H1 (cell line): ENCODE data around the gene IKZF3. TPM values are rescaled to one million over a fixed set of nuclear protein-coding genes. Genes with fewer than 3 reads are reported as not detected.

ENCODE experiments used
- CTCF ChIA-PET: fragments of 300-600 bp; sonication (Branson Sonifier 250); formaldehyde crosslinking; loops from one replicate; lab custom pipeline; 2021; ENCODE audit not compliant: partially characterized antibody; lab: Charles Lee
- POLR2A ChIA-PET: fragments of 300-600 bp; sonication (Branson Sonifier 250); formaldehyde crosslinking; loops from one replicate; lab custom pipeline; 2021; ENCODE audit warnings: inconsistent platforms; ENCODE audit not compliant: partially characterized antibody; lab: Charles Lee
- DNase-seq, 2 experiments: peaks; one replicate each; pipeline versions ENCODE4 v3.0.0 to v3.0.0-alpha.2; 2010 to 2022; ENCODE audit warnings: low spot score in 2 of 2, low read depth in 1 of 2, mixed read lengths in 1 of 2
- FAIRE-seq: peaks from 2 replicates; lab custom pipeline; 2011; peaks lifted over from hg19 to GRCh38; lab: Jason Lieb, UNC
- H2AFZ ChIP-seq: 2 replicates; pipeline ENCODE4 v1.8.1; 2012; ENCODE audit warnings: low read length, inconsistent platforms
- H2AK5ac ChIP-seq: 2 replicates; pipeline ENCODE4 v1.6.1; 2013; ENCODE audit warnings: low read depth, low read length
- H2BK120ac ChIP-seq: replicated peaks from 2 replicates; pipeline ENCODE3; 2013; ENCODE audit warnings: low read depth, low read length, inconsistent platforms
- H2BK12ac ChIP-seq: 2 replicates; pipeline ENCODE4 v1.6.1; 2013; ENCODE audit warnings: low read depth, low read length
- H2BK15ac ChIP-seq: 2 replicates; pipeline ENCODE4 v1.6.1; 2013; ENCODE audit warnings: low read length
- H2BK20ac ChIP-seq: 2 replicates; pipeline ENCODE4 v1.6.1; 2013; ENCODE audit warnings: low read length
- H2BK5ac ChIP-seq: 2 replicates; pipeline ENCODE4 v1.6.1; 2013; ENCODE audit warnings: low read depth, low read length
- H3K14ac ChIP-seq: 2 replicates; pipeline ENCODE4 v1.6.1; 2013; ENCODE audit warnings: inconsistent platforms; ENCODE audit not compliant: insufficient read length
- H3K18ac ChIP-seq: 2 replicates; pipeline ENCODE4 v1.6.1; 2013; ENCODE audit warnings: low read length; ENCODE audit errors: extremely low read depth
- H3K23ac ChIP-seq: 2 replicates; pipeline ENCODE4 v1.6.1; 2013; ENCODE audit warnings: inconsistent platforms; ENCODE audit not compliant: insufficient read length
- H3K23me2 ChIP-seq: 2 replicates; pipeline ENCODE4 v1.6.1; 2013; ENCODE audit warnings: low read depth, low read length
- H3K27ac ChIP-seq: 2 replicates; pipeline ENCODE4 v1.6.1; 2011; ENCODE audit warnings: low read depth, low read length, inconsistent platforms
- H3K27me3 ChIP-seq, 4 experiments: replicated peaks in 1 of 4; 1 replicate in 1 of 4; 2 replicates in 3 of 4; pipeline versions ENCODE4 v1.6.1 to v1.8.1; 2011 to 2013; ENCODE audit warnings: low read length in 3 of 4, mild to moderate bottlenecking in 3 of 4, inconsistent platforms in 2 of 4, mixed read lengths in 2 of 4, moderate library complexity in 1 of 4; ENCODE audit not compliant: control insufficient read depth in 3 of 4, insufficient read depth in 3 of 4; ENCODE audit errors: extremely low read depth in 1 of 4
- H3K36me3 ChIP-seq, 4 experiments: 2 replicates each; pipeline versions ENCODE4 v1.6.1 to v1.8.1; 2011 to 2013; ENCODE audit warnings: mild to moderate bottlenecking in 4 of 4, low read length in 3 of 4, moderate library complexity in 2 of 4, control low read depth in 1 of 4, inconsistent platforms in 1 of 4; ENCODE audit not compliant: insufficient read depth in 4 of 4, control insufficient read depth in 2 of 4
- H3K4ac ChIP-seq: replicated peaks from 2 replicates; pipeline ENCODE3; 2013; ENCODE audit warnings: low read length, low read depth, mixed read lengths, inconsistent platforms; ENCODE audit not compliant: insufficient read length
- H3K4me1 ChIP-seq, 4 experiments: replicated peaks in 1 of 4; 1 replicate in 1 of 4; 2 replicates in 3 of 4; pipeline versions ENCODE4 v1.6.1 to v1.8.1; 2011 to 2013; ENCODE audit warnings: low read length in 3 of 4, inconsistent platforms in 2 of 4, mixed read lengths in 1 of 4; ENCODE audit not compliant: insufficient read depth in 4 of 4, control insufficient read depth in 3 of 4
- H3K4me2 ChIP-seq, 2 experiments: 2 replicates each; pipeline versions ENCODE4 v1.6.1 to v1.8.1; 2011 to 2013; ENCODE audit warnings: low read depth in 2 of 2, low read length in 2 of 2, control low read depth in 1 of 2, inconsistent platforms in 1 of 2, mild to moderate bottlenecking in 1 of 2; ENCODE audit not compliant: insufficient read depth in 1 of 2
- H3K4me3 ChIP-seq, 4 experiments: fragments of 200-600, 300-600 bp in 1 of 4; sonication (generic), shearing (Covaris generic), sonication (Bioruptor Twin) in 1 of 4; 2 replicates each; pipeline versions ENCODE4 v1.5.1 to v1.8.1; 2011 to 2016; ENCODE audit warnings: low read length in 4 of 4, low read depth in 3 of 4, control low read depth in 2 of 4, inconsistent platforms in 2 of 4, mild to moderate bottlenecking in 2 of 4, mixed read lengths in 1 of 4, moderate library complexity in 1 of 4; ENCODE audit not compliant: insufficient read depth in 2 of 4; ENCODE audit errors: extremely low read depth in 1 of 4
- H3K56ac ChIP-seq: replicated peaks from 2 replicates; pipeline ENCODE3; 2013; ENCODE audit warnings: low read depth, mild to moderate bottlenecking, mixed read lengths, low read length, inconsistent platforms; ENCODE audit not compliant: insufficient read length
- H3K79me1 ChIP-seq: 2 replicates; pipeline ENCODE4 v1.6.1; 2013; ENCODE audit warnings: low read depth, low read length, control low read depth
- H3K79me2 ChIP-seq, 2 experiments: 2 replicates each; pipeline versions ENCODE4 v1.6.1 to v1.8.1; 2012 to 2013; ENCODE audit warnings: low read length in 2 of 2, mild to moderate bottlenecking in 2 of 2, inconsistent platforms in 1 of 2; ENCODE audit not compliant: insufficient read depth in 2 of 2, control insufficient read depth in 1 of 2
- H3K9ac ChIP-seq, 4 experiments: replicated peaks in 1 of 4; 1 replicate in 1 of 4; 2 replicates in 3 of 4; pipeline versions ENCODE4 v1.6.1 to v1.8.1; 2011 to 2013; ENCODE audit warnings: low read depth in 3 of 4, low read length in 3 of 4, control low read depth in 2 of 4, mild to moderate bottlenecking in 2 of 4, moderate library complexity in 2 of 4, inconsistent platforms in 1 of 4; ENCODE audit errors: extremely low read depth in 1 of 4
- H3K9me3 ChIP-seq, 2 experiments: 2 replicates each; pipeline versions ENCODE4 v1.6.1 to v1.8.1; 2012 to 2013; ENCODE audit warnings: mild to moderate bottlenecking in 2 of 2, moderate library complexity in 2 of 2, control low read depth in 1 of 2, inconsistent platforms in 1 of 2, low read depth in 1 of 2, low read length in 1 of 2, mixed read lengths in 1 of 2; ENCODE audit not compliant: insufficient read depth in 2 of 2
- H4K20me1 ChIP-seq, 2 experiments: replicated peaks in 1 of 2; 2 replicates each; pipeline versions ENCODE3 to v1.8.1; 2011 to 2013; ENCODE audit warnings: inconsistent platforms in 2 of 2, low read length in 2 of 2, mild to moderate bottlenecking in 1 of 2; ENCODE audit not compliant: insufficient read depth in 2 of 2, control insufficient read depth in 1 of 2
- H4K5ac ChIP-seq: 2 replicates; pipeline ENCODE4 v1.6.1; 2013; ENCODE audit warnings: low read length, low read depth, mixed read lengths, inconsistent platforms; ENCODE audit not compliant: insufficient read length
- H4K8ac ChIP-seq: 2 replicates; pipeline ENCODE4 v1.8.0; 2013; ENCODE audit warnings: mild to moderate bottlenecking, moderate library complexity, low read length, inconsistent platforms; ENCODE audit not compliant: insufficient read depth; ENCODE audit errors: extremely low read depth
- H4K91ac ChIP-seq: replicated peaks from 2 replicates; pipeline ENCODE3; 2013; ENCODE audit warnings: low read length, mixed read lengths, inconsistent platforms; ENCODE audit not compliant: insufficient read length
- TEAD4 ChIP-seq: IDR thresholded peaks from 2 replicates; pipeline ENCODE4 v1.6.1; 2012; ENCODE audit warnings: low read depth, low read length, inconsistent platforms, mixed read lengths
- WGBS, 2 experiments: shearing (Covaris generic) in 1 of 2; methylation state at CpG; one replicate each; pipeline versions ENCODE4 v1.1.6 to v1.1.7; 2013 to 2015; ENCODE audit warnings: low lambda C conversion rate in 2 of 2, mixed read lengths in 2 of 2, inconsistent platforms in 1 of 2, low coverage in 1 of 2, missing lambda C conversion rate in 1 of 2; ENCODE audit not compliant: insufficient replicate concordance in 2 of 2, insufficient coverage in 1 of 2, insufficient read length in 1 of 2; ENCODE audit errors: extremely low coverage in 1 of 2, missing lambda C conversion rate in 1 of 2; 5-methylcytosine and 5-hydroxymethylcytosine counted together
- polyA plus RNA-seq, 7 experiments: library from polyadenylated mRNA; depleted of rRNA in 3 of 7; stranded (reverse) in 5 of 7; unstranded in 2 of 7; fragments of >200 nt in 5 of 7; fragments of 200-250 nt in 2 of 7; gene quantifications; 1 replicate in 5 of 7; 2 replicates in 1 of 7; 4 replicates in 1 of 7; pipeline versions ENCODE4 v1.2.1 to v1.2.3, GENCODE V29; 2011 to 2013; ENCODE audit warnings: missing spikeins in 2 of 7, mixed read lengths in 2 of 7
- total RNA-seq: library from RNA; stranded (reverse); fragmentation: NEBNext Ultra II Directional; extraction: Animal tissue kit (Norgen Biotek cat#: 25700); gene quantifications from 2 replicates; pipeline ENCODE4 v1.2.1, GENCODE V29; 2021

The IKZF3 gene
- total and polyA plus RNA-seq, 2 of the 8 experiments (the other 6 are each of a cell fraction or from before 2014, with no cell fraction given) = 0.23 to 0.56 TPM

DNA sequence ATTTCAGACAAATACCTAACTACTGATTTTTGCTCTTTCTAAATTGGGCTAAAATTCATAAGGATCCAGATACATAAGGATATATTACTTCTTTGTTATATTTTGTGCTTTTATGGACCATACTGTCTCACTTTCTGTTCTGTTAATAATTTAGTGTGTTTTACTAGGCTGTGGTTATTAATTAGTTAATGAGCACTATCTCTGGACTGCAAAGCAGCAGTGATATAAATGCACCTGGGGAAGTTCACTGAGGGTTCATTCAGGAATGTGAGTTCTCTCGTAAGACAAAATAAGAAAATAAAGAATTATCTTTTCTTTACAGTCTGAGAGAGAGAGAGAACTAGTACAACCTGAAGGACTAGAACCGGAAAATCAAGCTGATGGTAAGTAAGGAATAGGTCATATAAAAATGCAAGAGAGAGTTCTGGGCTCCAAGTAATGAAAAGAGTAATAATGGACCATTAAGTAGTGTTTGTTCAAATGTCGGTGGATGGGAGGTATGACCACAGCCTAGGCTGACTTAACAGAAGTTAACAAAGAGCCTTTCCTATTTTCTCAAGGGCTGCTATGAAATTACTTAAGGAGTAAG, 55.6 kb downstream of the IKZF3 start:
- H4K5ac ChIP-seq = no peak overlapping the region
- H3K79me2 ChIP-seq = no peaks in the 10 kb centered on the region
- no peak overlapping the region for H3K23ac ChIP-seq
- WGBS, 2 experiments = 83% methylated on average over 3 of the region's 3 CpGs; no CpG with 5 or more reads in 1 of the 2 experiments
- no peak overlapping the region for H2BK5ac ChIP-seq
- H2BK15ac ChIP-seq = no peak overlapping the region
- H3K4me1 ChIP-seq = peaks cover 0 to 5% (median 1%) of the 10 kb centered on the region in 4 experiments; a peak in 2 of 7 replicates
- FAIRE-seq (no peak), DNase-seq (no peak)
- no peak overlapping the region for H3K18ac ChIP-seq
- no peak overlapping the region for H3K4me2 ChIP-seq
- CTCF ChIA-PET = no interaction called here
- H2AK5ac ChIP-seq = no peak overlapping the region
- H2BK12ac ChIP-seq = no peak overlapping the region
- POLR2A ChIA-PET = no interaction called here
- H2AFZ ChIP-seq = no peak overlapping the region
- no peaks in the 10 kb centered on the region for H4K20me1 ChIP-seq
- no peaks in the 10 kb centered on the region for H3K79me1 ChIP-seq
- no peak overlapping the region for H4K8ac ChIP-seq
- no peak overlapping the region for H4K91ac ChIP-seq
- no peaks in the 10 kb centered on the region for H3K36me3 ChIP-seq
- no peaks in the 10 kb centered on the region for H3K27me3 ChIP-seq
- H3K9ac ChIP-seq = no peak overlapping the region
- no peaks in the 10 kb centered on the region for H3K9me3 ChIP-seq
- no peak for TF ChIP-seq TEAD4
- H3K23me2 ChIP-seq = no peaks in the 10 kb centered on the region; the same call in 1 of the 2 replicates
- no peak overlapping the region for H2BK20ac ChIP-seq
- no peak overlapping the region for H3K4ac ChIP-seq
- H3K4me3 ChIP-seq = no peak overlapping the region
- H3K56ac ChIP-seq = no peak overlapping the region
- no peak overlapping the region for H3K14ac ChIP-seq
- no peak overlapping the region for H2BK120ac ChIP-seq
- no peak overlapping the region for H3K27ac ChIP-seq
